NCI-H2029 (cell line): ENCODE measurements around the gene MPPED1.

Source experiments
- DNase-seq: peaks from one replicate; lab custom pipeline; 2025; lab: John Stamatoyannopoulos, UW

The MPPED1 gene

GRCh38 chr22:43542681-43543521 lies 131.1 kb downstream of the MPPED1 start:
- DNase-seq = no peak

- no peak for DNase-seq
These were observed 131.9 kb downstream of the MPPED1 start for GRCh38 chr22:43543522-43544288.

- no peak for DNase-seq
These were observed 132.5 kb downstream of the MPPED1 start for GRCh38 chr22:43544289-43544673.

GRCh38 chr22:43546186-43546585 lies 134.4 kb downstream of the MPPED1 start:
- DNase-seq = no peak

GRCh38 chr22:43550024-43550620 lies 138.3 kb downstream of the MPPED1 start:
- no peak for DNase-seq

GRCh38 chr22:43550672-43551071 lies 138.9 kb downstream of the MPPED1 start:
- no peak for DNase-seq

GRCh38 chr22:43553451-43554258 lies 141.8 kb downstream of the MPPED1 start:
- no peak for DNase-seq

GRCh38 chr22:43554259-43554636 lies 142.4 kb downstream of the MPPED1 start:
- no peak for DNase-seq

- no peak for DNase-seq
These were observed 143.0 kb downstream of the MPPED1 start for GRCh38 chr22:43554694-43555365.

- no peak for DNase-seq
These were observed 144.0 kb downstream of the MPPED1 start for GRCh38 chr22:43555561-43556515.
